Liver (tissue), 3 donors: ENCODE data around the gene ASH1L.

Source experiments
- EGR1 ChIP-seq, 2 donors: IDR thresholded peaks; 2 replicates each; pipeline ENCODE4 v1.6.1; 2016 to 2018; ENCODE audit warnings: antibody characterized with exemption in 2 of 2, low read depth in 2 of 2
- GABPA ChIP-seq, 2 donors: IDR thresholded peaks in 1 of 2; conservative IDR thresholded peaks in 1 of 2; 2 replicates each; pipeline ENCODE4 v1.6.1; 2016; ENCODE audit warnings: antibody characterized with exemption in 2 of 2, mild to moderate bottlenecking in 1 of 2, moderate library complexity in 1 of 2
- JUND ChIP-seq, 2 donors: IDR thresholded peaks; 2 replicates each; pipeline ENCODE4 v1.6.1; 2016; ENCODE audit warnings: antibody characterized with exemption in 2 of 2
- REST ChIP-seq: IDR thresholded peaks from 2 replicates; pipeline ENCODE4 v1.6.1; 2016; ENCODE audit warnings: antibody characterized with exemption, mild to moderate bottlenecking
- SP1 ChIP-seq: IDR thresholded peaks from 2 replicates; pipeline ENCODE4 v1.6.1; 2018; ENCODE audit warnings: antibody characterized with exemption, mild to moderate bottlenecking
- TAF1 ChIP-seq: conservative IDR thresholded peaks from 2 replicates; pipeline ENCODE4 v1.6.1; 2016; ENCODE audit warnings: antibody characterized with exemption, mild to moderate bottlenecking
- TF ChIP-seq, protein P1 (sequence below): fragments of 150-350 bp; IDR thresholded peaks from 2 replicates; pipeline ENCODE4 v1.5.1; 2017; ENCODE audit warnings: improper control_type of control experiment, low read depth, low read length; ENCODE audit not compliant: missing input control
- TF ChIP-seq, protein P2 (sequence below): IDR thresholded peaks from 2 replicates; pipeline ENCODE4 v1.6.1; 2016; ENCODE audit warnings: antibody characterized with exemption
- donor health status: healthy.
- donor health status: healthy.

DNA sequence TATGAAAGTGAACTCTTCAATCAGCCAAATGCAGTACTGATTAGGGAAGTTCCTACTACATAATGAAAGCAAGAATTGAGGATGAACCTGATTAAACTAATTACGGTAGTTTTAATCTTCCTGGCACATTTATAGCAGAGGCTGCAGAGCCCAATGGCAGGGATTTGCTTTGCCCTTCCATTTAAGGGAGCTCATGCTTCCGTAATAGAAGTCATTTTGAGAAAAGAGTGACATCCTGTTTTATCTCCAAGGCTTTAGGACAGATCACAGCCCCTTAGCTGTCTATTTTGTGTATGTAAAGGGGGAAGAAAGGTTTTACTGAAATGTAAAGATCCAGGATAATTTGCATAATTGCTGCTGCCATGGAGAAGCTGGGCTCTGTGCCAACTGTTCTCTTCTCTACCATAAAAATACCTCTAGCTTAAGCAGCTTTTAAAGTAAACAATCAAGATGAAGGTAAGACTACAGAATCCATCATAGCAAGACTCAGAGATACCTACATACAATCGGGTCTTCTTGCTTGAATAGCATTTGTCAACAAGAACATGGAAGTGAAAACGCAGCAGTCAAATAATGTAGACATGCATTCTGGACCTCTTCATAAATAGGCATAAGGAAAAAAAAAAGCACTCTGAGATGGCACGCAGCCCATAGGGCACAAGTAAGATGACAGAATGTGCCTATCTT is 62.5 kb downstream of the ASH1L start:
- TF ChIP-seq, protein P1, sequence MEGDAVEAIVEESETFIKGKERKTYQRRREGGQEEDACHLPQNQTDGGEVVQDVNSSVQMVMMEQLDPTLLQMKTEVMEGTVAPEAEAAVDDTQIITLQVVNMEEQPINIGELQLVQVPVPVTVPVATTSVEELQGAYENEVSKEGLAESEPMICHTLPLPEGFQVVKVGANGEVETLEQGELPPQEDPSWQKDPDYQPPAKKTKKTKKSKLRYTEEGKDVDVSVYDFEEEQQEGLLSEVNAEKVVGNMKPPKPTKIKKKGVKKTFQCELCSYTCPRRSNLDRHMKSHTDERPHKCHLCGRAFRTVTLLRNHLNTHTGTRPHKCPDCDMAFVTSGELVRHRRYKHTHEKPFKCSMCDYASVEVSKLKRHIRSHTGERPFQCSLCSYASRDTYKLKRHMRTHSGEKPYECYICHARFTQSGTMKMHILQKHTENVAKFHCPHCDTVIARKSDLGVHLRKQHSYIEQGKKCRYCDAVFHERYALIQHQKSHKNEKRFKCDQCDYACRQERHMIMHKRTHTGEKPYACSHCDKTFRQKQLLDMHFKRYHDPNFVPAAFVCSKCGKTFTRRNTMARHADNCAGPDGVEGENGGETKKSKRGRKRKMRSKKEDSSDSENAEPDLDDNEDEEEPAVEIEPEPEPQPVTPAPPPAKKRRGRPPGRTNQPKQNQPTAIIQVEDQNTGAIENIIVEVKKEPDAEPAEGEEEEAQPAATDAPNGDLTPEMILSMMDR, result no peak
- TF ChIP-seq TAF1, result no peak
- no peak for TF ChIP-seq JUND (IDR thresholded peaks at IDR 0.05)
- TF ChIP-seq GABPA (IDR thresholded peaks at IDR 0.05 in 1 of 2, conservative IDR thresholded peaks at IDR 0.05 in 1 of 2), result no peak
- no peak for TF ChIP-seq SP1
- TF ChIP-seq EGR1 (IDR thresholded peaks at IDR 0.05; ENCODE audit: low read depth in 2 of 2), result no peak
- TF ChIP-seq, protein P2, sequence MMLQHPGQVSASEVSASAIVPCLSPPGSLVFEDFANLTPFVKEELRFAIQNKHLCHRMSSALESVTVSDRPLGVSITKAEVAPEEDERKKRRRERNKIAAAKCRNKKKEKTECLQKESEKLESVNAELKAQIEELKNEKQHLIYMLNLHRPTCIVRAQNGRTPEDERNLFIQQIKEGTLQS, result no peak
- TF ChIP-seq REST, result no peak
